ENCODE data around the gene RRP1B.
"Not testable (repeated sequence)": the region's sequence is repeated elsewhere in the genome, so short reads cannot be mapped to it uniquely, and the experiment has no call there.

The RRP1B gene

GRCh38 chr21:43675871-43676270 lies 16.5 kb downstream of the RRP1B start:
- DNase-seq = no peak

- DNase-seq = no peak
Observed at GRCh38 chr21:43676391-43676790, 17.0 kb downstream of the RRP1B start.

- no peak for DNase-seq
Observed at GRCh38 chr21:43679951-43680350, 20.6 kb downstream of the RRP1B start.

- not testable (repeated sequence) for DNase-seq
Observed at GRCh38 chr21:43680421-43680820, 21.1 kb downstream of the RRP1B start.

GRCh38 chr21:43681650-43682049 lies 22.3 kb downstream of the RRP1B start:
- DNase-seq = no peak

GRCh38 chr21:43684424-43684823 lies 25.1 kb downstream of the RRP1B start:
- no peak for DNase-seq

GRCh38 chr21:43686811-43687565 lies 27.6 kb downstream of the RRP1B start:
- DNase-seq = no peak

- no peak for DNase-seq
Observed at GRCh38 chr21:43687566-43688399, 28.4 kb downstream of the RRP1B start.

GRCh38 chr21:43688906-43689305 lies 29.5 kb downstream of the RRP1B start:
- no peak for DNase-seq

- DNase-seq = no peak
Observed at GRCh38 chr21:43689556-43690337, 30.4 kb downstream of the RRP1B start.

- no peak for DNase-seq
Observed at GRCh38 chr21:43690346-43690745, 31.0 kb downstream of the RRP1B start.

GRCh38 chr21:43691086-43691795 lies 31.9 kb downstream of the RRP1B start:
- DNase-seq = no peak

GRCh38 chr21:43691801-43692200 lies 32.4 kb downstream of the RRP1B start:
- DNase-seq = no peak

- DNase-seq = no peak
Observed at GRCh38 chr21:43692949-43693348, 33.6 kb downstream of the RRP1B start.

- no peak for DNase-seq
Observed at GRCh38 chr21:43693981-43694380, 34.6 kb downstream of the RRP1B start.

- no peak for DNase-seq
Observed at GRCh38 chr21:43694437-43695079, 35.2 kb downstream of the RRP1B start.

- no peak for DNase-seq
Observed at GRCh38 chr21:43696214-43696613, 36.9 kb downstream of the RRP1B start.

- no peak for DNase-seq
Observed at GRCh38 chr21:43697758-43698643, 38.6 kb downstream of the RRP1B start.

- not testable (repeated sequence) for DNase-seq
Observed at GRCh38 chr21:43699492-43699777, 40.1 kb downstream of the RRP1B start.

GRCh38 chr21:43699933-43700599 lies 40.7 kb downstream of the RRP1B start:
- no peak for DNase-seq

Measured in activated T-cell treated with anti-CD3 and anti-CD28 coated beads for 4 hours (primary cell).